Activated T-cell treated with anti-CD3 and anti-CD28 coated beads, Interleukin-2, amount 50 U/mL, for 72 hours (primary cell): ENCODE data around the gene ZNF728. TPM values are rescaled to one million over a fixed set of nuclear protein-coding genes. Genes with fewer than 3 reads are reported as not detected.
"Not testable (repeated sequence)": the region's sequence is repeated elsewhere in the genome, so short reads cannot be mapped to it uniquely, and the experiment has no call there.

ENCODE experiments used
- ATAC-seq, 2 donors: fragments of 150-1000 bp; cut with Tn5 transposase; replicated peaks in 1 of 2; 2 replicates each; pipeline ENCODE4 v1.10.0; 2021; ENCODE audit warnings: moderate library complexity in 2 of 2, mild to moderate bottlenecking in 1 of 2
- DNase-seq, 2 donors: peaks; one replicate each; pipeline ENCODE4 v3.0.0; 2021 to 2022; ENCODE audit warnings: mixed read lengths in 1 of 2
- H3K27ac Mint-ChIP-seq: one replicate; pipeline ENCODE4 v1.8.0; 2022; ENCODE audit warnings: mild to moderate bottlenecking, moderate library complexity, mixed read lengths
- H3K27me3 Mint-ChIP-seq: one replicate; pipeline ENCODE4 v1.8.0; 2022; ENCODE audit warnings: low read depth, mixed read lengths
- H3K36me3 Mint-ChIP-seq, 2 donors: one replicate each; pipeline ENCODE4 v1.8.0; 2022; ENCODE audit warnings: mixed read lengths in 2 of 2, mild to moderate bottlenecking in 1 of 2; ENCODE audit not compliant: insufficient read depth in 2 of 2
- H3K4me1 Mint-ChIP-seq: one replicate; pipeline ENCODE4 v1.8.0; 2022; ENCODE audit warnings: low read depth, mixed read lengths
- H3K4me3 Mint-ChIP-seq, 2 donors: one replicate each; pipeline ENCODE4 v1.8.0; 2022; ENCODE audit warnings: mild to moderate bottlenecking in 2 of 2, mixed read lengths in 2 of 2, moderate library complexity in 2 of 2
- H3K9me3 Mint-ChIP-seq, 2 donors: one replicate each; pipeline ENCODE4 v1.8.0; 2022; ENCODE audit warnings: mixed read lengths in 2 of 2
- total RNA-seq, 2 donors: library from RNA; stranded (reverse); gene quantifications; one replicate each; pipeline ENCODE4 v1.2.3, GENCODE V29; 2022

ZNF728 gene
- not detected for total RNA-seq

DNA sequence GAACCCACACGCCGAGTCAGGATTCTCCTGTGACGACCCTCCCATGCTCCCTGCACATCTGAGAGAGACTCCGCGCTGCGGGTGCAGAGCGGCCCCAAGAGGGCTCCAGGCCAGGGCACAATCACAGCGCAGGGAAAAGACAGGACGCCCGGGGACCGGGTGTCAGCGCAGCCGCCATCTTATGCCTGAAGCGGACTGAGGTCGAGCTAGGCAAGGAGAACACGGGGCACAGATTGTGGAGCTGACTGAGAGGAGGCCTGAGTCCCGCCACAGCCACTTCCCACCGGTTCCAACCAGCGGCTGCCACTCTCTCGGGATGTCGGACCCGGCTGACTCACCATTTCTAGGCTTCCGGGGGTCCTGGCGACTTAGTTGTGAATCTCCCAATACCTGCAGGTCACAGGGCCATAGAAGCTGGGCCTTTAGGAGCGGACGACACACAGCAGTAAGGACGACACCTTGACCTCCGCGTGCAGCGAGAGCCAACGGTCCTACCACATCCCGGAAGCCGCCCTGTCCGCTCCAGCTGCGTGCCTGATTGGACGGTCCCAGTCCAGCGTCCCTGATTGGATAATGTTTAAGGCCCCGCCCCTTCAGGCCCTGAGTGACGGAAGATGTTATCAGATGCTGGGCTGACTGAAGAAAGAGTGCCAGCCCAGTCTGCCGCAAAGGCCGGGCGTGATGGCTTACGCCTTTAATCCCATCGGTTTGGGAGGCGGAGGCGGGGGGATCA is at the start of gene ZNF728:
Gene ZNF728 (minus strand): TSS at position 487 of the 733 bp plus-strand sequence. CDS start 146 bp downstream, at position 341.
- ATAC-seq (no peak), DNase-seq (no peak)
- Mint-ChIP-seq H3K27me3 (no peaks in the 10 kb centered on the region), H3K36me3 (peaks cover 4 to 27% of the 10 kb centered on the region in 2 donors), H3K27ac (no peak within 1 kb of the TSS), H3K4me3 (no peak within 1 kb of the TSS), H3K9me3 (peaks cover 8 to 17% of the 10 kb centered on the region in 2 donors), H3K4me1 (no peaks in the 10 kb centered on the region)

DNA sequence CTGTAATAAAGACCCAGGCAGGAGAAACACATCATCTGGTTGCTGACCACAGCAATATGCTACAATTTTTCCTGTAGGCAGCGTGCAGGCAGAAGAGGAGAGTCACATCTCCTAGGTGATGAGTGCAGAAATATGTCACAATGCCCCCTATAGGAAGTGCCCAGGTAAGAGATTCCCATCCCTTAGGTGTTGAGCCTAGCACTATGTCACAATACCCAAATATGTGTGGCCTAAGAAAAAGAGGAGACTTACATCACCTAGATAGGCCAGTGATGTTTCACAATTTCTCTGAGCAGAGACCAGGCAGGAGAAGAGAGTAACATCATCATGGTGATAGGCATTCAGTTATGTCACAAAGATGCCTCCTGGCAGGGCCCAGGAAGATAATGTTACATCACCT is 49.4 kb upstream of the ZNF728 start:
- Mint-ChIP-seq H3K27me3 (no peaks in the 10 kb centered on the region), H3K36me3 (peaks cover 1 to 9% of the 10 kb centered on the region in 2 donors), H3K27ac (no peak overlapping the region), H3K4me1 (no peaks in the 10 kb centered on the region), H3K4me3 (no peak overlapping the region), H3K9me3 (peaks cover 9 to 23% of the 10 kb centered on the region in 2 donors)
- ATAC-seq: no peak
- DNase-seq: no peak

DNA sequence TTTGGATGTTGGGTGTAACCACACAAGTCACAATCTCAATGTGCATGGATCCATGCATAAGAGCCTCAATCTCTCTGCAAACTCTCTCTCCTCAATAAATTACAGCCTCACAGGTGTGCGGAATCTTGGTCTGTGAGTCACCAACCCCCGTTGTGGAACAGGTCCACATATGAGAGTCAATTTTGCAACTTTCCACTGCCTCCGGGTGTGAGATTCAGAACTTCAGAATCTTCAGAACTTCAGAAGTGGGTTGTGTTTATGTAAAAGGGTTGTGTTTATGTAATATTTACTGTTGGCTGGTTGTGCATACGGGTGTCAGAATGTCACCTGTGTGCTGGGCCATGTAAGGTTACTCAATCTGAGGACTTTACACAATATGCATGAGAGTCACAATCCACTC is 46.3 kb upstream of the ZNF728 start:
- ATAC-seq: no peak
- H3K4me1 Mint-ChIP-seq: no peaks in the 10 kb centered on the region
- peaks cover 4 to 5% of the 10 kb centered on the region in 2 donors for H3K36me3 Mint-ChIP-seq
- no peak overlapping the region for H3K4me3 Mint-ChIP-seq
- no peak for DNase-seq
- H3K27ac Mint-ChIP-seq: no peak overlapping the region
- H3K27me3 Mint-ChIP-seq: no peaks in the 10 kb centered on the region
- peaks cover 9 to 25% of the 10 kb centered on the region in 2 donors for H3K9me3 Mint-ChIP-seq

DNA sequence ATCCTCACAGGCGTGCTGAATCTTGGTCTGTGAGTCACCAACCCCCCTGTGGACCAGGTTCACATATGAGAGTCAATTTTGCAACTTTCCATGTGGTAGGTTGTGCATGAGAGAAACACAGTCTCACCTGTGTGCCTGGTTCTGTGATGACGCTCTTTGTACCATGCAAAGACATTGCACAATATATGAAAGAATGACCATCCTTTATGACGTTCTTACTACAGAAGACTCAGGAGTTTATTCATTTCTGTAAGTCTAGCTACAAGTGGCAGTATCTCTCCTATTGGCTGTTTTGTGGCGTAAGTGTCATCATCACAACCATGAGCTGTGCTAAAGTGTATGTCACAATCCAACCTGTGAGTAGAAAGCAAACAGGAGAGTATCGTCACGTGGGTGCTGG is 43.8 kb upstream of the ZNF728 start:
- H3K27ac Mint-ChIP-seq: no peak overlapping the region
- ATAC-seq (no peak), DNase-seq (no peak)
- H3K4me1 Mint-ChIP-seq: no peaks in the 10 kb centered on the region
- H3K27me3 Mint-ChIP-seq: no peaks in the 10 kb centered on the region
- no peak overlapping the region for H3K4me3 Mint-ChIP-seq
- peaks cover 4 to 7% of the 10 kb centered on the region in 2 donors for H3K36me3 Mint-ChIP-seq
- peaks cover 9 to 22% of the 10 kb centered on the region in 2 donors for H3K9me3 Mint-ChIP-seq

DNA sequence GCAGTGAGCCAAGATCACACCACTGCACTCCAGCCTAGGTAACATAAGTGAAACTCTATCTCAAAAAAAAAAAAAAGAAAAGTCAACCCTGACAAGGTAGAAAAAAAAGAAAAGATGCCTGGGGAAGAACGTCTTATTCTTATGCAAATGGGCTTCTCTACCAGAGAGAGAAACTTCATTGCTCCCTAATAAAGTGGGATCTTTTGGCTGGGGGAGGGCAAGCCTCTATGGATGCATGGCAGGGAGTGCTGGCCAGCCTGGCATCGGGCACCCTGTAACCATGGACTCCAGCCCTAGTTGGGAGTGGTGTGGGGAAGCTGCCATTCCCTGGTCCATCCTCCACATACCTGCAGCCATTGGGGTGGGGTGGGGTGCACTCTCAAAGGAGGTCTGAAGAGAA is 30.7 kb upstream of the ZNF728 start:
- H3K36me3 Mint-ChIP-seq: peaks cover 10 to 21% of the 10 kb centered on the region in 2 donors
- H3K27ac Mint-ChIP-seq: no peak overlapping the region
- H3K4me1 Mint-ChIP-seq: no peaks in the 10 kb centered on the region
- H3K9me3 Mint-ChIP-seq: peaks cover 15 to 22% of the 10 kb centered on the region in 2 donors
- no peak for DNase-seq
- no peak for ATAC-seq
- H3K27me3 Mint-ChIP-seq: no peaks in the 10 kb centered on the region
- no peak overlapping the region for H3K4me3 Mint-ChIP-seq

DNA sequence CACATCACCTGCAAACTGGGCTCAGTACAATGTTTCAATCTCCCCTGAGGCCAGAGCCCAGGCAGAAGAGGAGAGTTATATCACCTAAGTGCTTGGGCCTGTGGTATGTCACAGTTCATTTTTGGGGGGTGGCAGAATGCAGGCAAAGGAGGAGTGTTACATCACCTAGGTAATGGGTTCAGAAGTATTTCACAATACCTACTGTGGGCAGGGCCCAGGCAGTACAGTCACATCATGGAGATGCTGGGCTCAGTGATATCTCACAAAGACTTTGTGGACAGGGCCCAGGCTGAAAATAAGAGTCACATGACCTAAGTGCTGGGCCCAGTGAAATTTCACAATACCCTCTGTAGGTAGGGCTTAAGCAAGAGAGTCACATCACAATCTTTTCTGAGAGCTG is 12.7 kb upstream of the ZNF728 start:
- H3K4me1 Mint-ChIP-seq: no peaks in the 10 kb centered on the region
- DNase-seq: no peak
- H3K27ac Mint-ChIP-seq: no peak overlapping the region
- no peak overlapping the region for H3K4me3 Mint-ChIP-seq
- H3K27me3 Mint-ChIP-seq: no peaks in the 10 kb centered on the region
- peaks cover 12 to 14% of the 10 kb centered on the region in 2 donors for H3K9me3 Mint-ChIP-seq
- peaks cover 3 to 7% of the 10 kb centered on the region in 2 donors for H3K36me3 Mint-ChIP-seq
- ATAC-seq: no peak

DNA sequence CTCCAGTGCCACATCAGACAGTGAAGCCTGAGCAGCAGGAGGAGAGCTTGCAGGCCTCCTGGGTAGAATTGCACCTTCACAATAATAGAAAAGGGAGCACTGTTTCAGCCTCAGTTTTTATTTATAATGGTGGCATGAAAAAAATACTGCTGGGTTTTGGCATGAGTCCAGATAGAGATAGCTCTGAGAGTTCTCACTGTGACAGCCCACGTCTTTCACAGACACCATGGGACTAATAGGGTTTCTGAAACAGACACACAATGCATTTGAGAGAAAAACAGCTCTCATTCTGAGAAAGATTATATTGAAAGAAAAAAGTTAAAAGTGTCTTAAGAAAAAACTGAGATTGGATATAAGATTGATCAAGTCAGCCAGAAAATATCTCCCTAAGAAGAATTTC is 8.0 kb downstream of the ZNF728 start:
- H3K9me3 Mint-ChIP-seq: peaks cover 10 to 13% of the 10 kb centered on the region in 2 donors
- H3K27ac Mint-ChIP-seq, ATAC-seq, H3K4me1 Mint-ChIP-seq, H3K4me3 Mint-ChIP-seq, H3K36me3 Mint-ChIP-seq, DNase-seq, H3K27me3 Mint-ChIP-seq: not testable (repeated sequence)

DNA sequence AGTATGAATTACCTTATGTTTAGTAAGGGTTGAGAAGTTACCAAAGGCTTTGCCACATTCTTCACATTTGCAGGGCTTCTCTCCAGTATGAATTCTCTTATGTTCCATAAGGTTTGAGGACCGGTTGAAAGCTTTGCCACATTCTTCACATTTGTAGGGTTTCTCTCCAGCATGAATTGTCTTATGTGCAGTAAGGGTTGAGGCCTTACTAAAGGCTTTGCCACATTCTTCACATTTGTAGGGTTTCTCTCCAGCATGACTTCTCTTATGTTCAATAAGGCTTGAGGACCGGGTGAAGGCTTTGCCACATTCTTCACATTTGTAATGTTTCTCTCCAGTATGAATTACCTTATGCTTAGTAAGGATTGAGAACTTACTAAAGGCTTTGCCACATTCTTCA is 26.7 kb downstream of the ZNF728 start:
- Mint-ChIP-seq H3K4me1 (no peaks in the 10 kb centered on the region), H3K36me3 (peaks cover 24 to 38% of the 10 kb centered on the region in 2 donors), H3K27ac (no peak overlapping the region), H3K27me3 (no peaks in the 10 kb centered on the region), H3K9me3 (peaks cover 23 to 29% of the 10 kb centered on the region in 2 donors), H3K4me3 (no peak overlapping the region)
- ATAC-seq (no peak), DNase-seq (no peak)

DNA sequence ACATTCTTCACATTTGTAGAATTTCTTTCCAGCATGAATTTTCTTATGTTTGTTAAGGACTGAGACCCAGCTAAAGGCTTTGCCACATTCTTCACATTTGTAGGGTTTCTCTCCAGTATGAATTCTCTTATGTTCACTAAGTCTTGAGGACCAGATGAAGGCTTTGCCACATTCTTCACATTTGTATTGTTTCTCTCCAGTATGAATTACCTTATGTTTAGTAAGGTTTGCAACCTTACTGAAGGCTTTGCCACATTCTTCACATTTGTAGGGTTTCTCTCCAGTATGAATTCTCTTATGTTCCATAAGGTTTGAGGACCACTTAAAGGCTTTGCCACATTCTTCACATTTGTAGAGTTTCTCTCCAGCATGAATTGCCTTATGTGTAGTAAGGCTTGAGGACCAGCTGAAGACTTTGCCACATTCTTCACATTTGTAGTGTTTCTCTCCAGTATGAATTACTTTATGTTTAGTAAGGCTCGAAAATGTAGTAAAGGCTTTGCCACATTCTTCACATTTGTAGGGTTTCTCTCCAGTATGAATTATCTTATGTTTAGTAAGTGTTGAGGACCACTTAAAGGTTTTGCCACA is 27.3 kb downstream of the ZNF728 start:
- H3K27me3 Mint-ChIP-seq, ATAC-seq, H3K27ac Mint-ChIP-seq, DNase-seq, H3K4me3 Mint-ChIP-seq, H3K4me1 Mint-ChIP-seq: not testable (repeated sequence)
- Mint-ChIP-seq H3K9me3 (peaks cover 20 to 29% of the 10 kb centered on the region in 2 donors), H3K36me3 (peaks cover 21 to 34% of the 10 kb centered on the region in 2 donors)

DNA sequence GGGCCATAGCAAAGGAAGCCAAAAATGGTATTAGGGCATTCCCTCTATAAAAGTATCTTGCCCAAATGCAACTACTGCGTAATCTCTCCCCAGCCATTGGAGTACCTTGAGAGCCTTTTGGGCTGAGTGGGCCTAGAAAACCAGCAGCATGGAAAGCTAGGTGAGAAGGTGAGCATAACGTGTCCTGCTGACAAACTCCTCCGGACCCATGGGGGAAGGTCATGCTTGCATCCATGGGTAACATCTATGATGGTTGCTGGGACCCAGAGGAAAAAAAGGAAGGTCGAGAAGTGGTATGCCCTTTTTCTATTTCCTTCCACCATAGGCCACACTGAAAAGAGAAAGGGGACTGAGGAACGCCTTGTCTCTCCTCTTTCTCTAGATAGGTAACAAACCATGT is 57.4 kb downstream of the ZNF728 start:
- Mint-ChIP-seq H3K27me3 (no peaks in the 10 kb centered on the region), H3K9me3 (peaks cover 5 to 17% of the 10 kb centered on the region in 2 donors), H3K27ac (no peak overlapping the region), H3K4me3 (no peak overlapping the region), H3K4me1 (no peaks in the 10 kb centered on the region), H3K36me3 (peaks cover 7 to 16% of the 10 kb centered on the region in 2 donors)
- no peak for ATAC-seq
- DNase-seq: peak; percentile 6 to 11

DNA sequence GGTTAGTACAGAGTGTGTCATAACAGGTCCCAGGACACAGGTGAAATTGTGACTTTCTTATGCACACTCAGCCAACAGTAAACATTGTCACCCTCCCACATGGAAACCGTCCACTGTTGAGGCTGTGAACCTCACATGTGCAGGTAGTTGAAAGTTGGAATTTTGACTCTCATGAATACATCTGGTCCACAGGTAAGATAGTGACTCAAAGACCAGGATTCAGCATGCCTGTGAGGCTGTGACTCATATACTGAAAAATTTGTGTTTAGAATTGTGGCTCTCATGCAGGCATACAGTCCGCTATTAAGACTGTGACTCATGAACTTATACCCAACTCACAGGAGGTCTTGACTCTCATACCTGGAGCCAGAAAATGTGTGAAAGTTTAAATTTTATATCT is 67.8 kb downstream of the ZNF728 start:
- ATAC-seq (no peak), DNase-seq (no peak)
- Mint-ChIP-seq H3K4me3 (no peak overlapping the region), H3K9me3 (peaks cover 2 to 7% of the 10 kb centered on the region in 2 donors), H3K27ac (no peak overlapping the region), H3K27me3 (no peaks in the 10 kb centered on the region), H3K36me3 (peaks cover 0 to 2% of the 10 kb centered on the region in 2 donors), H3K4me1 (no peaks in the 10 kb centered on the region)

DNA sequence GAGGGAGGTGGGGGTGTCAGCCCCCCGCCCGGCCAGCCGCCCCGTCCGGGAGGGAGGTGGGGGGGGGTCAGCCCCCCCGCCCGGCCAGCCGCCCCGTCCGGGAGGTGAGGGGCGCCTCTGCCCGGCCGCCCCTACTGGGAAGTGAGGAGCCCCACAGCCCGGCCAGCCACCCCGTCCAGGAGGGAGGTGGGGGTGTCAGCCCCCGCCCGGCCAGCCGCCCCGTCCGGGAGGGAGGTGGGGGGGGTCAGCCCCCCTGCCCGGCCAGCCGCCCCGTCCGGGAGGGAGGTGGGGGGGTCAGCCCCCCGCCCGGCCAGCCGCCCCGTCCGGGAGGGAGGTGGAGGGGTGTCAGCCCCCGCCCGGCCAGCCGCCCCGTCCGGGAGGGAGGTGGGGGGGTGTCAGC is 75.4 kb downstream of the ZNF728 start:
- not testable (repeated sequence) for H3K27ac Mint-ChIP-seq, H3K4me1 Mint-ChIP-seq, H3K27me3 Mint-ChIP-seq, H3K4me3 Mint-ChIP-seq, H3K9me3 Mint-ChIP-seq, ATAC-seq, DNase-seq, H3K36me3 Mint-ChIP-seq

DNA sequence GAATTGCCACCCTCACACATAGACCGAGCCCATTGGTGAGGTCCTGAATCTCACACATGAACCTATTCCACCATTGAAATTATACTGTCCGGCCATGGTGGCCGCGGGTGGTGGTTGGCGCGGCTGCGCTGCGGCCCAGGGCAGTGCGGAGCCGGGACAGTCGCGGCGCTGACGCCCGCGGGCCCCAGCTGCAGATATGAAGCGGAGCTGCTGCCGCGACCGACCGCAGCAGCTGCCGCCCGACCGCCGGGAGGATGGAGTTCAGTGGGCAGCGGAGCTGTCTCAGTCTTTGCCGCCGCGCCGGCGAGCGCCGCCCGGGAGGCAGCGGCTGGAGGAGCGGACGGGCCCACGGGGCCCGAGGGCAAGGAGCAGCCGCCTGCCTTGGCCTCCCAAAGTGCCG is 77.8 kb downstream of the ZNF728 start:
- H3K4me1 Mint-ChIP-seq, H3K27me3 Mint-ChIP-seq, ATAC-seq, H3K9me3 Mint-ChIP-seq, DNase-seq, H3K36me3 Mint-ChIP-seq, H3K27ac Mint-ChIP-seq, H3K4me3 Mint-ChIP-seq: not testable (repeated sequence)
